GM10266 (cell line): Measurements from ENCODE around the gene BBC3.
A peak's percentile ranks its signal among the peaks of the same experiment; 100 is the strongest.

Experiments
- DNase-seq: peaks from one replicate; pipeline ENCODE4 v3.0.0; 2012; ENCODE audit errors: extremely low spot score
- CTCF ChIP-seq: IDR thresholded peaks from 2 replicates; pipeline ENCODE4 v1.5.1; 2012; ENCODE audit warnings: mild to moderate bottlenecking, low read depth; ENCODE audit not compliant: control insufficient read depth, insufficient read depth; ENCODE audit errors: missing control alignments

BBC3 gene

GRCh38 chr19:47232422-47233211 lies 1.6 kb upstream of the BBC3 start:
- no peak for TF ChIP-seq CTCF

GRCh38 chr19:47231215-47232054 lies 436 bp upstream of the BBC3 start:
- no peak for TF ChIP-seq CTCF
- DNase-seq = peak; percentile 93

More at GRCh38 chr19:47232422-47233211, 1.6 kb upstream of the BBC3 start:
- DNase-seq = peak; percentile 40

GRCh38 chr19:47230054-47230920 lies 712 bp downstream of the BBC3 start:
- TF ChIP-seq CTCF = peak; percentile 89
- DNase-seq = peak; percentile 88

- DNase-seq = peak; percentile 33
- TF ChIP-seq CTCF = no peak
These were observed 1.3 kb downstream of the BBC3 start for GRCh38 chr19:47229676-47230053.

- no peak for TF ChIP-seq CTCF
- peak; percentile 22 for DNase-seq
These were observed 1.9 kb downstream of the BBC3 start for GRCh38 chr19:47228937-47229675.

GRCh38 chr19:47228168-47228936 lies 2.6 kb downstream of the BBC3 start:
- peak; percentile 70 for DNase-seq
- TF ChIP-seq CTCF = no peak
